Right forelimb (tissue), 1 donor: ENCODE measurements around the gene NPAS4.
"Not testable (repeated sequence)": the region's sequence is repeated elsewhere in the genome, so short reads cannot be mapped to it uniquely, and the experiment has no call there.

ENCODE experiments used
- DNase-seq: peaks from one replicate; pipeline ENCODE4 v3.0.0-alpha.2; 2018

Gene NPAS4

DNA sequence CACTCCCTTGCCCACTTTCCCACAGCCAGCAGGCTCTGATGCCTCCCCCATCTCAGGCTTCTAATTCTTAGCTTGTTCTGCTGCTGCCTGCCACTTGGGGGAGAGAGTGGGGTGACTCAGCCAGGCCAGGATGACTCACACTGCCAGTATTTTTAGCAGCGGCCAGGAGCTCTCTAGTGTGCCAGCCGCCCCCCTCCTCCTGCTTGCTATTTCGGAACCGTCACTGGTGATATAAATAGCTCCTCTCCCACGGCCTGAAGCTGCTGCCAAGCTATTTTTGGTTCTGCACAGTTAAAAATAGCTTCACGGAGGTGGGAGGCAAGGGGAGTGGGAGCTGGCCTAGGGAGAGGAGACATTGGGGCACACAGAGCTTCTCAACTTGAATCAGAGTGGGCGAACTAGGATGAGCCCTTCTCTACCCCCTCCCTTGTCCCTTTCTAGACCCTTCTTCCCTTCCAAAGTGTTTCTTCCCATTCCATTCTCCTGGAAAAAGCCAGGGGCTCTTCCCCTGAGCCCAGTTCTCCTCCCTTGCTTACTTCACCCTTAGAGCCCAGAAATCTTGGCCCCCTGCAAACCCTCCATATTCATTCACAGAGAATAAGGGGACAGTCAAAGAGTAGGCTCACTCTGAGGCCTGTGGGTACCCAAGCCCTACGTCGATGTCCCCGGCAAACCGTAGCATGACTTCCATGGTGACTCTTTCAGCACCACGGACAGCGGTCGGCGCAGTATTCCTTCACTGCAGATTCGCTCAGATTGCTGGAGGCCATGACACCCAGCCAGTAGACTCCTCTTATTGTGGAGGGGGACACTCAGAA is 2.5 kb upstream of the NPAS4 start:
- DNase-seq, result peak; percentile 76

DNA sequence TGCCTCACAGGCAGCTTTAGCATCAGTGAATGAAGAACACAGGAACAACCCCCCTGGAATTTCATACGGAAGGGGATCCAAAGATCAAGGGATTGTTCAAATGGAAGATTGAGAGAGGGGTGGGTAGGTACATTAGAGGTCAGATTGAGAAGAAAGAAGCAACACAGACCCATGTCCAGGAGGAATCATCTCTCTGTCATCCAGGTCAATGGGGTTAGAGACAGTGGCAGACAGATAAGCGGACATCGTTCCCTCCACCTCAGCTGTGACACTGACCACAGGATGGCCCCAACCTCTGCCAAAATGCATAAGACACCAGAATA is 1.9 kb upstream of the NPAS4 start:
- no peak for DNase-seq

DNA sequence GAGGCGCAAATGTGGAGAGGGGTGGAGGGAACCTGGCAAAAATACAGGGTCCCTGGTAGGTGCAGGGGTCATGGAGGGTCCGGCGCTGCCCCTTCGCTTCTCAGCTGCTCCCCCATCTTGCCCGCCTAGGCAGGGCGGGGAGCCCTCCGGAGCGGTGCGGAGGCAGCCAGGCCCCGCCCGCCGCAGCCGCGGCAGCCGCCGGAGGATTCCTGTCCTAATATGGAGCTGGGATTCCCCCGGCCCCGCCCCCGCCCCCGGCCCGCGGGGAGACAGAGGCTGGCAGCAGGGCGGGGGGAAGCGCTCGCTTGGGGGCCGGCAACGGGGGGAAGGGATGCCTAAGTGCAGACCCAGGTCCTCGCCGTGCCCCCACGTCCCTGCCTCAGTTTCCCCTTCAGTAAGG is 1.0 kb upstream of the NPAS4 start:
- DNase-seq, result no peak

DNA sequence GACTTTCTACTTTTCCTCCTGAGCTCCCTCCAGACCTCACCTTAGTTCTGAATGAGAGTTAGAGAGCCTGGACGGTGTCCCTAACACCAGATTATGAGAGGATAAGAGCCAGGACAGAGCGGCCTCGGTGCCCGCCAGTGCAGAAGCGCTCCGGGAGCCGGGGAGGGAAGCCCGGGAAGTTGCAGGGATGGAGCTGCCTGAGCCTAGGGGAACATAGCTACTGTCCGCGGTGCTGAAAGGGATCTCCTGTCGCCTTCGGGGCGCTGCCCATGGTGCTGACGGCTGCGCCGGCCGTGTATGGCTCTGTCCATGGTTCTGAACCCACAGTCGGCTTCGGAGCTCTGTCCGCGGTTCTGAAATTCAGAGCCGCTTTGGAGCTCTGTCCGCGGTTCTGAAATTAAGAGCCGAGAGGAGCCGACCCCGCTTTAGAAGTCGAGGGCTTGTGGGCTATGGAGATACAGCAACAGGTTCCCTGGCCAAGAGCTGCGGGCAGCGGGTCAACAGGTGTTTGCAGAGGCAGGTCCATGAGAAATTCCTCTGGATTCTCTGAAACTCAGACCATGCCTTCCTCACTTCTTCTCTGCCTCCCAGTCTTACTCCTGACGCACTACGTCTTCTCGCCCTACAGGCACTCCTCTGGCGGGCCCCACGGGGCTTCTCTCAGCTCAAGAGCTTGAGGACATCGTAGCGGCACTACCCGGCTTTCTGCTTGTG is 814 bp downstream of the NPAS4 start:
- DNase-seq, result peak; percentile 95

DNA sequence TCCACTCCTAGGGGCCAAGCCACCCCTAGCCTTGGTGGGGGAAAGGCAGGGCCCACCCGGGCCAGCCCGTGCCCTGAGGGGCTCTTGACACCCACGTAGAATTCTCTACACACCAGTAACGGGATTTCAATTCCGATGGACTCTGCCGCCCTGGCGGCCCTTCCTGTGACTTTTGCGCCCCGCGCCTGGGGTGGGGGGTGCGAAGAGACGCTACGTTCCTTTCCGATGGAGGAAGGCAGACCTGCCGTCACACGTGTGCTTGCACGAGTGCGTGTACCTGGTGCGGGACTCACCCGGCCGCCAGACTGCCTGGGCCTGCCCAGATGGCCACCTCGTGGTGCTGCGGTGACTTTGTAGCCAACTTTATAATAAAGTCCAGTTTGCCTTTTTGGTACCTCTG is 5.5 kb downstream of the NPAS4 start:
- DNase-seq, result no peak

DNA sequence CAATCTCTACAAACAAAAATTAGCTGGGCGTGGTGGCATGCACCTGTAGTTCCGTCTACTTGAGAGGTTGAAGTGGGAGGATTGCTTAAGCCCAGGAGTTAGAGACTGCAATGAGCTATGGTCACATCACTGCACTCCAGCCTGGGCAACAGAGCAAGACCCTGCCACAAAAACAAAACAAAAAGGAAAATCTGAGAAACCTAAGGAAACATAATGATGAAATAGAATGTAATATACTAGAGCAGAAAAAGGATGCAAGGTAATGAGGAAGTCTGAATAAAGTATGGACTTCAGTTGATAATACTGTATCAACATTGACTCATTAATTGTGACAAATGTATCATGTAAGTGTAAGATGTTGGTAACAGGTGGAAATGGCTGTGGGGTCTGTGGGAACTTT is 8.1 kb downstream of the NPAS4 start:
- DNase-seq, result no peak

DNA sequence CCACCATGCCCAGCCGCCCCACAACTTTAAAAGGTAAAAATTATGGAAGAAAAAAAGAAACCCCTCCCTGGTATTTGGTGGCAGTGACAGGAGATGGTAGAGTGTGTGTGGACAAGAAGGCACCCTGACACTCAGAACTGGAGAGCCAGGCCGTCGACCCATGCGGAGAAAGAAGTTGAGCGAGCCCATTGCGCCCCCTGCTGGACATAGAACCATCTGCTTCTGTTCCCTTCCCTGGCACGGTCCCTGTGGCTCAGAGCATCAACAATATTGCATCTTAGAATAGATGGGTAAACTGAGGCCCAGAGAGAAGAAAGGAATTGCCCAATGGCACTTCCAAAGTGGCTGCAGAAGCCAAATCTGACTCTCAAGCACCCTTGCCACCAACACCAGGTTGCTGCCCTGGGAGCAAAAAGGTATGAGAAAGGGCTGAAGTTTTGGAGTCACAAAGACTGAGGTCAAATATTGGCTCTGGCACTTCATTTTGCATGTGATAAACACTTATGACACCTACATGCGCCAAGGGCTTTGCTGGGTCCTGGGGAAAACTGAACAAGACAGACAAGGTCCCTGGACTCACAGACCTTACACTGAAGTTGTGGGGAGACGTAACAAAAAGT is 9.3 kb downstream of the NPAS4 start:
- peak; percentile 64 for DNase-seq

DNA sequence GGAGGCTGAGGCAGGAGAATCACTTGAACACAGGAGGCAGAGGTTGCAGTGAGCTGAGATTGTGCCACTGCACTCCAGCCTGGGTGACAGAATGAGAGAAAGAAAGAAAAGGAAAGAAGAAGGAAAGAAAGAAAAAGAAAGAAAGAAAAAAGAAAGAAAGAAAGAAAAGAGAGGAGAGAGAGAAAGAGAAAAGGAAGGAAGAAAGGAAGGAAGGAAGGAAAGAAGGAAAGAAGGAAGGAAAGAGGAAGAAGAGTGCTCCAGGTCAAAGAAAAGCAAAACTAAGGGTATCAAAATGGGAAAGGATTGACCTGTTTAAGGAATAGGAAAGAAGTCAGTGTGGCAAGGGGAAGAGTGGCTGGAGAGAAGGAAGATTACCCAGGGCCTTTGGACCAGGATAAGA is 10.5 kb downstream of the NPAS4 start:
- not testable (repeated sequence) for DNase-seq

DNA sequence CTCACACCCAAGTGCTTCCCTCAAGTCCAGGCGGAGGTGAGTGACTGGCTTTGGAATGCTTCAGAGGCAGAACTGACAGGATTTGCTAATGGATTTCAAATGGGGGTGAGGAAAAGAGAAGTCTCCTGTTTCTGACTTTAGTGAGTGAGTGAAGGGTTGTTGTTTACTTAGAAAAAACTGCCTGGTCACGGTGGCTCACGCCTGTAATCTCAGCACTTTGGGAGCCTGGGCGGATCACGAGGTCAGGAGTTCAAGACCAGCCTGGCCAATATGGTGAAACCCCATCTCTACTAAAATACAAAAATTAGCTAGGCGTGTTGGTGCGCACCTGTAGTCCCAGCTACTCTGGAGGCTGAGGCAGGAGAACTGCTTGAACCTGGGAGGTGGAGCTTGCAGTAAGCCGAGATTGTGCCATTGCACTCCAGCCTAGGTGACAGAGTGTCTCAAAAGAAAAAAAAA is 11.1 kb downstream of the NPAS4 start:
- not testable (repeated sequence) for DNase-seq

DNA sequence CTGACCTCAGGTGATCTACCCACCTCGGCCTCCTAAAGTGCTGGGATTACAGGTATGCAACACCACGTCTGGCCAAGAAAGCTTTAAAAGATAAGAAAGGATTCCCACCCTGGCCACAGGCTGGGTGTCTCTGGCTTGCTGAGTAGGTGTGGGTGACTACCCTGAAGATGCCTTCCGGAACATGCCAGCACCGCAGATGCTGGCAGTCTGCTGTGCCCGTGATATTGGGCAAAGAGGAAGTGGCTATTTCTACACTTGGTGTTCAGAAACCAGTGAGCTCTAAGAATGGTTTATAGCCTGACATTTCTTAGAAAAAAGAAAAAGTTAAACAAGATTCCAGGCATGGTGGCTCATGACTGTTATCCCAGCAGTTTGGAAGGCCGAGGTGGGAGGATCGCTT is 11.8 kb downstream of the NPAS4 start:
- no peak for DNase-seq

DNA sequence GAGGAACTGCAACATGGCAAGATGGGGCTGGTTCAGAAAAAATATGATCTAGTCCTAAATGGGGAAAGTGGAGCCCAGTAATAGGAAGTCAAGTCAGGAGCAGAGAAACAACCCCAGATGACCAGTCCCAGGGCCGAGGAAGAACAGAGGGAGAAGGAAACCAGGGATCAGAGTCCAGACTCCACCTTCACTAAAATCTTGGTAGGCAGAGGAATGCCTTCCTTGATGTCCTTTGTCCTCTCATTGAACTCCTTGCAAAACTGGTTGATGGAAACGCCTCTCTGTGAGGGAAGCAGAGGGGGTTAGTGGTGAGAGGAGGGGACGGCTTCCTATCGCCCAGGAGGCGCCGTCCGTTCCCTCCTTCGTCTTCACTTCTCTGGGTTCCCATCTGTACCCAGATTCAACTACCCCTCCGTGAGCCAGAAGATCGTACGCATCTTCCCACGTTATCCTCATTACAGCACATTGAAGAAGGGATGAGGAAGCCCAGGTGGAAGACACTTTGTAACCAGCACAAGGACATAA is 17.2 kb downstream of the NPAS4 start:
- DNase-seq, result no peak

DNA sequence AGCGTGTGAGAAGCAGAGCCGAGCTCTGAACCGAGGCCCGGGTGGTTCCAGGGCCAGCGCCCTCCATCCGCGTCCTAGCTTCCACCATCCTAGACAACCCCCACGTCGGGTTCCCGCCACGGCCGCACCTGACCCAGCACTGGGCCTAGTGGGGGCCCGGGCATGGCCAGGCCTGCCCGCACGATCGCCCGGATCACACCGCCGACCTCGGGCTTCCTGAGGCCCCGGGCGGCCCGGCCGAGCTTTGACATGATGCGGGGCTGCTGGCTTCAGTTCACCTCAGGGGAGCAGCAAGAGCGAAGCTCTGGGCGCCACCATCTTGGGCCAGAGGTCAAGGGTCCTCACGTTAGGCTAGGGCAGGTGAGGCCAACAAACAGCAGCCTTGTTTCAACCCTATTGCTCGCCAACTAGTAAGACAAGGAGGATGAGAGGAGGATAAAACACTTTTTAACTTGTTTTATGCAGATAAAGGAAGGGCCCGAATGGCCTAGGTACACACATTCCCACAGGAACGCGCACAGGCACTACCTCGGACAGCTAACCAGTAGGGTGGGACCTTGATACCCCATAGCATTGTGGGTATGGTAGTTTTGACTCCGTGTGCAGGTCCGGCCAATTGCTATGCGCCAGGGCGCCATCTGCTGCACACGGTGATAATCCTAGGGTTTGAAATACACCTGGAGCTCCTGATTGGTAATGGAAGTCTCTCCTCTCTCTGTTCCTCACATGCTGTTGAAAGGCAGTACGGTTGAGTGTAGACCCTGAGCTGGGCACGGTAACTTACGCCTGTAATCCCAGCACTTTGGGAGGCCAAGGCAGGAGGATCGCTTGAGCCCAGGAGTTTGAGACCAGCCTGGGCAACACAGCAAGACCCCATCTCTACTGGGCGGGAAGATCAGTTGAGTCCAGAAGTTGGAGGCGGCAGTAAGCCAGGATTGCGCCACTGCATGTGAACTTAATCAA is 17.9 kb downstream of the NPAS4 start, which contains the start of gene MRPL11:
MRPL11 (minus strand) TSS at position 345 of the 963 bp plus-strand sequence; CDS start at position 251, 94 bp downstream.
- DNase-seq, result peak; percentile 91

DNA sequence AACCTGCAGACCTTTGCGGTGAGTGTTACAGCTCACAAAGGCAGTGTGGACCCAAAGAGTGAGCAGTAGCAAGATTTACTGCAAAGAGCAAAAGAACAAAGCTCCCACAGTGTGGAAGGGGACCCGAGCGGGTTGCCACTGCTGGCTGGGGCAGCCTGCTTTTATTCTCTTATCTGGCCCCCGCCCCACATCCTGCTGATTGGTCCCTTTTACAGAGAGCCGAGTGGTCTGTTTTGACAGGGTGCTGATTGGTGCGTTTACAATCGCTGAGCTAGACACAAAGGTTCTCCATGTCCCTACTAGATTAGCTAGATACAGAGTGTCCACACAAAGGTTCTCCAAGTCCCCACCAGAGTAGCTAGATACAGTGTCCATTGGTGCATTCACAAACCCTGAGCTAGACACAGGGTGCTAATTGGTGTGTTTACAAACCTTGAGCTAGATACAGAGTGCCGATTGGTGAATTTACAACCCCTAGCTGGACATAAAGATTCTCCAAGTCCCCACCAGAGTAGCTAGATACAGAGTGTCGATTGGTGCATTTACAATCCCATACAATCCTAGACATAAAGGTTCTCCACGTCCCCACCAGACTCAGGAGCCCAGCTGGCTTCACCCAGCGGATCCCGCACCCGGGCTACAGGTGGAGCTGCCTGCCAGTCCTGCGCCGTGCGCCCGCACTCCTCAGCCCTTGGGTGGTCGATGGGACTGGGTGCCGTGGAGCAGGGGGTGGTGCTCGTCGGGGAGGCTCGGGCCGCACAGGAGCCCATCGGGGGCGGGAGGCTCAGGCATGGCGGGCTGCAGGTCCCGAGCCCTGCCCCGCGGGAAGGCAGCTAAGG is 19.5 kb downstream of the NPAS4 start:
- DNase-seq, result not testable (repeated sequence)

DNA sequence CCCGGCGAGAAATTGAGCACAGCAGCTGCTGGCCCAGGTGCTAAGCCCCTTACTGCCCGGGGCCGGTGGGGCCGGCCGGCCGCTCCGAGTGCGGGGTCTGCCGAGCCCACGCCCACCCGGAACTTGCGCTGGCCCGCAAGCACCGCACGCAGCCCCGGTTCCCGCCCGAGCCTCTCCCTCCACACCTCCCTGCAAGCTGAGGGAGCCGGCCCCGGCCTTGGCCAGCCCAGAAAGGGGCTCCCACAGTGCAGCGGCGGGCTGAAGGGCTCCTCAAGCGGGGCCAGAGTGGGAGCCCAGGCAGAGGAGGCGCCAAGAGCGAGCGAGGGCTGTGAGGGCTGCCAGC is 20.1 kb downstream of the NPAS4 start:
- not testable (repeated sequence) for DNase-seq

DNA sequence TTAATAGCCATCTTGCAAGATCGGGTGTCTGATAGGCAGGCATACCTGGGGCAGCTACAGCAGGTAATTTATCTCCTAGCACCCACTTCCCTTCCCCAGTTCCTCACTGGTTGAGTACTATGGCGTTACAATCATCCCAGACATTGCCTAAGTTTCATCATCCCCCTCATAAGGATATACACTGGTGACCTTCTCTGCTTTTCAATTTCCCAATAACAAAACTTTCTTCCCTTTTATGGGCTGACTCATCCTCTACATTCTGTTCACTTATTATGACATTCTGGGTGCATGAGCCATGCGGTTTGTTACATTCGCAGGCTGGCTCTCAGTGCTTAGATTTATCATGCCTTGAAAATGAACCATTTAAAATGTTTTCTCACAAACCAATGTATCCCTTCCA is 22.8 kb downstream of the NPAS4 start:
- DNase-seq, result no peak

DNA sequence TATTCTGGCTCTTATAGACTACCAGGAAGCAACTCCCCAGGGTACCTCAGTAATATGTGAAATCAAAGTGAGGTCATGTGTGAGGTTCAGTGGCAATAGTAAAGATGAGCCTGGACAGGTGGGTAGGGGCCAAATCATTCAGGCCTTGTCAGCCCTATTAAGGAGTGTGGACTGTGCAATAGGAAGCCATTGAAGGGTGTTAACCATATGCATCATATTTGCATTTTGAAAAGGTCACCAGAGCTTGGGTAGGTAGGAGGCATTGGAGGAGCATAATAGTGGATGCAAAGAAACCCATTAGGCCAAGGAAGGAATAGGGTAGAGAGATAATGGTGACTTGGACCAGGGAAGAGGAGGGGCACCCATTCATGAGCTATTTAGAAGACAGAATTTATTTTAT is 26.2 kb downstream of the NPAS4 start:
- DNase-seq, result no peak

DNA sequence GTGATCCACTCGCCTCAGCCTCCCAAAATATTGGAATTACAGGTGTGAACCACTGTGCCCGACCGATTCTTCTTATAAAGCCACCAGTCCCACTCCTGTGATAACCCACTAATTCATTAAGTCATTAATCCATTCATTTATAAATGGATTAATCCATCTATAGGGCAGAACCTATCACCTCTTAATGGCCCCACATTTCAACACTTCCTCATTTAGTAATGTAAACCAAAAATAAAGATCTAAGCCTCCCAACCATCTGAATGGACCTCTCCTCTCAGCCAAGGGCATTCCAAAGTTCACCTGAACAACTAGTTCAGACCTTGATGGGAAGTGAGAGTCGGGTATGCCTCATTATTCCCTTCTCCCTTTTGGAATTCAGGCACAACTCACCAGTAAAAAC is 27.7 kb downstream of the NPAS4 start:
- DNase-seq, result no peak

DNA sequence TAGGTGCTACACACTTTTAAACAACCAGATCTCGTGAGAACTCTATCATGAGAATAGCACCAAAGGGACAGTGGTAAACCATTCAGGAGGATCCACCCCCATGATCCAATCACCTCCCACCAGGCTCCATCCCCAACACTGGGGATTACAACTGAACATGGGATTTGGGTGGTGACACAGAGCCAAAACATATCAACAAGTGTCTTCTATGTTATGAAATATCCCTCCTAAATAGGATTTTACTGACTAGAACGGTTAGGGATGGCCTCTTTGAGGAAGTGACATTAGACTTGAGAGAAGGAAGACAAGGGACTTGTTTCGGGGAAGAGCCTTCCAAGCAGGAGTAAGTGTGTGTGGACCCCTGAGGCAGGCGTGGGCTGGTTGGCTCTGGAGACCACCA is 29.7 kb downstream of the NPAS4 start:
- DNase-seq, result no peak

DNA sequence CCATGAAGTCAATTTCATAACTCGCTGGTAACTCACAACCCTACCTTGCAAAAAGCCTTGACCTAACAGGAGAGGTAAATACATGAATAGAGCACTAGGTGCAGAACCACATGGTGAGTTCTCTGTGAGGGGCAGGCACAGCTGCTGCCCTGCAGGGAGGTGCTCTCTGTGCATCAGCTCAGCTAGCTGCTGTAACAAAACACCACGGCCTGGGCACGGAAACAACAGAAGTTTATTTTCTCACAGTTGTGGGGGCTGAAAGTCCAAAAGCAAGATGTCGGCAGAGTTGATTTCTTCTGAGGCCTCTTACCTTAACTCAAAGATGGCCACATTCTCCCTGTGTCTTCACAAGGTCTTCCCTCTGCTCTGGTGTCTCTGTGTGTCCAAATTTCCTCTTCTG is 30.8 kb downstream of the NPAS4 start:
- no peak for DNase-seq

DNA sequence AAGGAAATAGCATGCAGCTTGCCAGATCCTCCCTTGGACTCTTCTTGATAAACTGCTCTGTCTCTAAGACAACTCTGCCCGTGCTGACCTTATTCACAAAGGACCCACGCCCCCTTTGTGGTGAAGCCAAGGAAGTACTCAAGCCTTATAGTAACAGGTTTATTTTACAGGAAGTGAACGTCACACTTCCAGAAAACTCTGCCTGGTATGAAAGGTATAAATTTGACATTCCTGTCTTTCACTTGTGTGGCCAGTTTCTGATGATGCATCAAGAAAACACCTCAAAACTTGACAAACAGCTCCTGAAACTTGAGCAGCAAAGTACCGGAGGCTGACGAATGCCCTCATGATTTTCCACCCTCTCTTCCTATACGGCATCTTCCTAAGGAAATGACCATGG is 33.4 kb downstream of the NPAS4 start:
- DNase-seq, result no peak

DNA sequence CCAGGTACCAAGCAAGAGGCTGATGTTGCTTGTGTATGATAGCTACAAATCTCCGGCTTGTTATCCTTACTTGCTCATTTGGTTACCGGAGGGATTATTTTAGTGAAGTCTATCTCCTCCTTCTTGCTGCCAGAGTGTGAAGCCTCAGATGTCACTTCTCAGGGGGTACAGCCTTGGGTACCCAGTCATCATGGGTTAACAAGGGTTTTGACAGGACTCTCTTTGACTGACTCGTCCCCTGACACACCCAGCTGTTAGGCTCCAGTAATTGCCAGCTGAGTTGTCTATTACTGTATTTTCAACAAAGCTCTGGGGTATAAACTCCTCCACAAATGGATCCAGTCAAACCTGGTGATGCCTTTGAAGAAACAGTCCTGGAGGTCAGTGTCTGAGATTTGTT is 34.0 kb downstream of the NPAS4 start:
- no peak for DNase-seq

DNA sequence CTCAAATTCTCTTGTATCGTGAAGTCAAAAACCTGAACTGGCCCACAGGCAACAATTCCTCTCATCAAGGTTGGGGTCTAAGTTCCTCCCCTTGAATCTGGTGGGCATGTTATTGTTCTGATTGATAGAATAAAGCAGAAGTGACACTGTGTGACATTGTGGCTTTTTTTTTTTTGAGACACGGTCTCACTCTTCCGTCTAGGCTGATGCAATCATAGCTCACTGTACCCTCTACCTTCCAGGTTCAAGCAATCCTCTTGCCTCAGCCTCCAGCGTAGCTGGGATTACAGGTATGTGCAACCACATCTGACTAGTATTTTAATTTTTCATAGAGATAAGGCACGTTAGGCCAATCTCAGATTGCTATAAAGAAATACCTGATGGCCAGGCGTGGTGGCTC is 37.0 kb downstream of the NPAS4 start:
- DNase-seq, result no peak
